ENCODE data around the gene LLGL1. TPM values are rescaled to one million over a fixed set of nuclear protein-coding genes. Genes with fewer than 3 reads are reported as not detected.

LLGL1 gene
- total and polyA plus RNA-seq, 10 donors = 2.9 to 23.4 (median 14.5) TPM

DNA sequence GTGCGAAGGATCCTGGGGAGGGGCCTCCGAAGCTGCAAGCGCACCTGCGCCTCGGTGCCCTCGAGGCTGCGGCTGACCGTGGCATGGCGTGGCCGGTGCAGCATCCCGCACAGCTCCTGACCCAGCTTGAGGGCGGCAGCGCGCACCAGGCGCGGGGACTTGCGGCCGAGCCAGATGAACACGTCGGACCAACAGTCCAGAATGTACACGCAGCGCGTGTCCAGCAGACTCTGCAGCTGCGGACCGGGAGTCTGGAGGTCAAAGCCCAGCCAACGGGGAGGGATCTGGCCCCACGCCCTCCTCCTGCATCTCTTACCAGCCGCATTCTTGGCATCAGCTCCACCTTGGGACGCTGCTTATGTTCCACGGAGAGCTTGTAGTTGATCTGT is 22.2 kb downstream of the LLGL1 start:
- Histone ChIP-seq H3K9me3 (no peaks in the 10 kb centered on the region), H3K4me3 (peak overlapping the region in 2 of 8 donors; percentile 17 to 46), H3K27me3 (replicated peaks in 1 of 7) (no peaks in the 10 kb centered on the region), H3K4me1 (peaks cover 5 to 35% (median 23%) of the 10 kb centered on the region in 6 donors), H3K27ac (peak overlapping the region in 7 of 8 donors; percentile 2 to 77 (median 63)), H3K36me3 (peaks cover 10 to 100% (median 92%) of the 10 kb centered on the region in 6 donors)
- TF ChIP-seq POLR2AphosphoS5 (IDR thresholded peaks at IDR 0.05) (peak in 2 of 3 donors; percentile 32 to 72), POLR2A (IDR thresholded peaks at IDR 0.05) (no peak)
- TF ChIP-seq, protein P1, sequence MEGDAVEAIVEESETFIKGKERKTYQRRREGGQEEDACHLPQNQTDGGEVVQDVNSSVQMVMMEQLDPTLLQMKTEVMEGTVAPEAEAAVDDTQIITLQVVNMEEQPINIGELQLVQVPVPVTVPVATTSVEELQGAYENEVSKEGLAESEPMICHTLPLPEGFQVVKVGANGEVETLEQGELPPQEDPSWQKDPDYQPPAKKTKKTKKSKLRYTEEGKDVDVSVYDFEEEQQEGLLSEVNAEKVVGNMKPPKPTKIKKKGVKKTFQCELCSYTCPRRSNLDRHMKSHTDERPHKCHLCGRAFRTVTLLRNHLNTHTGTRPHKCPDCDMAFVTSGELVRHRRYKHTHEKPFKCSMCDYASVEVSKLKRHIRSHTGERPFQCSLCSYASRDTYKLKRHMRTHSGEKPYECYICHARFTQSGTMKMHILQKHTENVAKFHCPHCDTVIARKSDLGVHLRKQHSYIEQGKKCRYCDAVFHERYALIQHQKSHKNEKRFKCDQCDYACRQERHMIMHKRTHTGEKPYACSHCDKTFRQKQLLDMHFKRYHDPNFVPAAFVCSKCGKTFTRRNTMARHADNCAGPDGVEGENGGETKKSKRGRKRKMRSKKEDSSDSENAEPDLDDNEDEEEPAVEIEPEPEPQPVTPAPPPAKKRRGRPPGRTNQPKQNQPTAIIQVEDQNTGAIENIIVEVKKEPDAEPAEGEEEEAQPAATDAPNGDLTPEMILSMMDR (IDR thresholded peaks at IDR 0.05 in 8 of 11, conservative IDR thresholded peaks at IDR 0.05 in 3 of 11) = no peak
- 78 to 88% (median 82%) methylated on average over 25 to 30 of the region's 30 CpGs for WGBS, 5 donors
- intact Hi-C loops (cut with DNase I; ENCODE audit: low total_unique reads) = no loop called here
- no peak for DNase-seq

DNA sequence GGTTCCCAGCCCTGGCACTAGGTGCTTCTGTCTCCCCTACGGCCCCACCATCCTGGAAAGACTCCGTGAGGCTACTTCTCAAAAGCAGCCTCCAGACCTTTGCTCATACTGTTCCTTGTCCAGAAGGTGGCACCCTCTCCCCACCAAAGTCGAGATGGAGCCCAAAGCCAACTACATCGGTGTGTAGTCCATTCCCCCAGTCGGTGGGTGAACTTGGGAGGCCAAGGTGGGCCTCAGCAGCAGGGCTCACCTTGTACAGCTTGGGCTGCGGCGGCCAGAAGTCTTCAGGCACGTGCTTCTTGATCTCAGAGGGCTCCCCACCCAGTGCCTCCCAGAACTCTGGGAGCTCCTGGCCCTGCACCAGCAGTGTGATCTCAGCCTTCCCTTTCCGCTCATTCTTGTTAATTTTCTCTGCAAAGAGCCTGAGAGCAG is 22.9 kb downstream of the LLGL1 start:
- no peak for DNase-seq
- no peak overlapping the region for H3K4me3 ChIP-seq
- WGBS, 5 donors = 26 to 52% (median 36%) methylated on average over 7 to 9 of the region's 9 CpGs
- H3K4me1 ChIP-seq = peaks cover 5 to 35% (median 23%) of the 10 kb centered on the region in 6 donors
- H3K9me3 ChIP-seq = no peaks in the 10 kb centered on the region
- intact Hi-C loops (cut with DNase I; ENCODE audit: low total_unique reads) = no loop called here
- no peaks in the 10 kb centered on the region for H3K27me3 ChIP-seq (replicated peaks in 1 of 7)
- H3K36me3 ChIP-seq = peaks cover 10 to 100% (median 97%) of the 10 kb centered on the region in 6 donors
- peak overlapping the region in 7 of 8 donors; percentile 23 to 77 (median 63) for H3K27ac ChIP-seq
- TF ChIP-seq, protein P1 (IDR thresholded peaks at IDR 0.05 in 8 of 11, conservative IDR thresholded peaks at IDR 0.05 in 3 of 11) = peak; percentile 46 to 82 (median 69)
- TF ChIP-seq POLR2AphosphoS5 (IDR thresholded peaks at IDR 0.05) = peak; percentile 56 to 71 (median 68)
- no peak for TF ChIP-seq POLR2A (IDR thresholded peaks at IDR 0.05)

DNA sequence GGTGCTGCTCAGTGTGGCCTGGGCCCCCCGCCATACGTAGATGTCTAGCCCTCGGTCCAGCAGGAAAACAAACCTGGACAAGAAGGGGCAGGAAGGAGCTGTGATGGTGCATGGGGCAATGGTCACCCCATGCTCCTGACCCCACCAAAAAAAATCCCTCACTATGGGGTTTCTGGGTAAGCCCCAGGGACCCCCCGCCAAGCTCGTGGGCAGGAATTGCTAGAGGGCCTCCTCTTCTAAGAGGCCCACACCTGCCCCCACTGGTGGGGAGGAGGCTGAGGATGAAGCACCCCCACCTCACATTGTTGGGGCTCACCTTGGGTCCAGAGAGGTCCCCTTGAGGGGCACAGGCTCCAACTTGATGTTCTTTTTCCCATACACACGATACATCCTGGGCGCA is 23.4 kb downstream of the LLGL1 start:
- TF ChIP-seq POLR2AphosphoS5 (IDR thresholded peaks at IDR 0.05) (peak in 1 of 3 donors; percentile 50), POLR2A (IDR thresholded peaks at IDR 0.05) (no peak)
- TF ChIP-seq, protein P1 (IDR thresholded peaks at IDR 0.05 in 8 of 11, conservative IDR thresholded peaks at IDR 0.05 in 3 of 11) = no peak
- intact Hi-C loops (cut with DNase I; ENCODE audit: low total_unique reads) = no loop called here
- no peaks in the 10 kb centered on the region for H3K27me3 ChIP-seq (replicated peaks in 1 of 7)
- no peak for DNase-seq
- H3K36me3 ChIP-seq = peaks cover 10 to 100% (median 98%) of the 10 kb centered on the region in 6 donors
- H3K27ac ChIP-seq = peak overlapping the region in 7 of 8 donors; percentile 23 to 77 (median 63)
- 78 to 86% (median 83%) methylated on average over 7 of the region's 7 CpGs for WGBS, 5 donors
- H3K4me1 ChIP-seq = peaks cover 5 to 35% (median 23%) of the 10 kb centered on the region in 6 donors
- no peaks in the 10 kb centered on the region for H3K9me3 ChIP-seq
- H3K4me3 ChIP-seq = no peak overlapping the region

DNA sequence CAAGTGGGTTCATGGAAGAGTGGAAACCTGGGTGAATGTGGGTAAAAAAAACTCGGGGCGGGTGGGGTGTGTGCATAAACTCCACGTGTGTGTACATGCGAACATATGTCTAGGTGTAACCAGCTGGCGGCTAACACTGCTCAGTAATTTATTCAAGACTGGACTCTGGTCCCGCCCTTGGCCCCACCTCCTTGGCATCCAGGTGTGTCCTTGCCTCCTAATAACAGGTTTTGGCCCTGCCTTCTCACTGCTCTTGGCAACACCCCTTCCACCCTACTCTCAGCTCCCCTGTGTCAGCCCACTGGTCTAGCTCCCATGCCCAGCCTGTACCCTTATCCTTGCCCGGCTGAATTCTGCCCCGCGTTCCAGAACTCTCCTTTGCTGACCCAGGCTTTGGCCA is 24.8 kb downstream of the LLGL1 start:
- H3K36me3 ChIP-seq = peaks cover 8 to 100% (median 99%) of the 10 kb centered on the region in 6 donors
- H3K9me3 ChIP-seq = no peaks in the 10 kb centered on the region
- WGBS, 5 donors = 88 to 91% (median 91%) methylated on average over 9 of the region's 9 CpGs
- H3K4me1 ChIP-seq = peaks cover 5 to 39% (median 23%) of the 10 kb centered on the region in 6 donors
- no peak for TF ChIP-seq POLR2A (IDR thresholded peaks at IDR 0.05)
- TF ChIP-seq, protein P1 (IDR thresholded peaks at IDR 0.05 in 8 of 11, conservative IDR thresholded peaks at IDR 0.05 in 3 of 11) = no peak
- no peak for TF ChIP-seq POLR2AphosphoS5 (IDR thresholded peaks at IDR 0.05)
- no peaks in the 10 kb centered on the region for H3K27me3 ChIP-seq (replicated peaks in 1 of 7)
- H3K27ac ChIP-seq = no peak overlapping the region
- intact Hi-C loops (cut with DNase I; ENCODE audit: low total_unique reads) = no loop called here
- DNase-seq = no peak
- no peak overlapping the region for H3K4me3 ChIP-seq
